Trophoblast cell (in vitro differentiated cells and primary cell): ENCODE data around the gene RAD51.
"Not testable (repeated sequence)": the region's sequence is repeated elsewhere in the genome, so short reads cannot be mapped to it uniquely, and the experiment has no call there.

Source experiments
- DNase-seq, 2 donors: peaks; one replicate each; pipeline ENCODE4 v3.0.0-alpha.2; 2016
- H2AFZ ChIP-seq: 2 replicates; pipeline ENCODE4 v1.6.1; 2013; ENCODE audit warnings: low read length, moderate library complexity, mild to moderate bottlenecking; ENCODE audit not compliant: insufficient read depth, poor library complexity
- H2AK5ac ChIP-seq: 2 replicates; pipeline ENCODE4 v1.6.1; 2013; ENCODE audit warnings: mild to moderate bottlenecking, low read length
- H2BK120ac ChIP-seq: 2 replicates; pipeline ENCODE4 v1.6.1; 2013; ENCODE audit warnings: low read length, mild to moderate bottlenecking, moderate library complexity; ENCODE audit not compliant: insufficient read depth, poor library complexity
- H2BK12ac ChIP-seq: 2 replicates; pipeline ENCODE4 v1.6.1; 2013; ENCODE audit warnings: mild to moderate bottlenecking, low read length, moderate library complexity
- H2BK5ac ChIP-seq: 2 replicates; pipeline ENCODE4 v1.6.1; 2013; ENCODE audit warnings: low read length, low read depth, moderate library complexity, mild to moderate bottlenecking; ENCODE audit not compliant: poor library complexity
- H3K14ac ChIP-seq: 2 replicates; pipeline ENCODE4 v1.6.1; 2013; ENCODE audit warnings: mild to moderate bottlenecking, low read length
- H3K18ac ChIP-seq: 2 replicates; pipeline ENCODE4 v1.6.1; 2013; ENCODE audit warnings: mild to moderate bottlenecking, low read length
- H3K23ac ChIP-seq: 2 replicates; pipeline ENCODE4 v1.6.1; 2013; ENCODE audit warnings: low read length
- H3K27ac ChIP-seq: 2 replicates; pipeline ENCODE4 v1.5.1; 2013; ENCODE audit warnings: low read depth, mild to moderate bottlenecking, inconsistent platforms, low read length, moderate library complexity
- H3K27me3 ChIP-seq: 2 replicates; pipeline ENCODE4 v1.6.1; 2013; ENCODE audit warnings: inconsistent platforms, mild to moderate bottlenecking, low read length, moderate library complexity; ENCODE audit not compliant: insufficient read depth
- H3K36me3 ChIP-seq, 2 experiments: 1 replicate in 1 of 2; 2 replicates in 1 of 2; pipeline ENCODE4 v1.6.1; 2013; ENCODE audit warnings: low read length in 2 of 2, mild to moderate bottlenecking in 2 of 2, moderate library complexity in 1 of 2; ENCODE audit not compliant: insufficient read depth in 2 of 2, control insufficient read depth in 1 of 2
- H3K4ac ChIP-seq: 2 replicates; pipeline ENCODE4 v1.6.1; 2013; ENCODE audit warnings: low read depth, mild to moderate bottlenecking, low read length, moderate library complexity
- H3K4me1 ChIP-seq, 2 experiments: 1 replicate in 1 of 2; 2 replicates in 1 of 2; pipeline ENCODE4 v1.6.1; 2013; ENCODE audit warnings: low read length in 2 of 2, mild to moderate bottlenecking in 2 of 2, moderate library complexity in 1 of 2; ENCODE audit not compliant: insufficient read depth in 2 of 2, control insufficient read depth in 1 of 2
- H3K4me2 ChIP-seq: 2 replicates; pipeline ENCODE4 v1.6.1; 2013; ENCODE audit warnings: inconsistent platforms, mild to moderate bottlenecking, low read length, moderate library complexity
- H3K4me3 ChIP-seq: 2 replicates; pipeline ENCODE4 v1.5.1; 2013; ENCODE audit warnings: mild to moderate bottlenecking, low read depth, low read length, inconsistent platforms
- H3K79me1 ChIP-seq: one replicate; pipeline ENCODE4 v1.6.1; 2013; ENCODE audit warnings: low read length
- H3K79me2 ChIP-seq: 2 replicates; pipeline ENCODE4 v1.6.1; 2013; ENCODE audit warnings: low read length, mild to moderate bottlenecking; ENCODE audit not compliant: control insufficient read depth, insufficient read depth, poor library complexity
- H3K9ac ChIP-seq: 2 replicates; pipeline ENCODE4 v1.6.1; 2013; ENCODE audit warnings: mild to moderate bottlenecking, low read length
- H3K9me3 ChIP-seq: 2 replicates; pipeline ENCODE4 v1.6.1; 2013; ENCODE audit warnings: low read depth, mild to moderate bottlenecking, control low read depth, inconsistent platforms, low read length; ENCODE audit not compliant: insufficient read depth
- H4K12ac ChIP-seq: 2 replicates; pipeline ENCODE4 v1.6.1; 2013; ENCODE audit warnings: low read depth, mild to moderate bottlenecking, low read length, moderate library complexity
- H4K8ac ChIP-seq: 2 replicates; pipeline ENCODE4 v1.6.1; 2013; ENCODE audit warnings: low read depth, mild to moderate bottlenecking, low read length, moderate library complexity
- H4K91ac ChIP-seq: one replicate; pipeline ENCODE4 v1.6.1; 2013; ENCODE audit warnings: low read depth, mild to moderate bottlenecking, low read length, moderate library complexity
- WGBS: extraction: QIAGEN DNeasy Blood & Tissue Kit; methylation state at CpG from one replicate; pipeline ENCODE4 v1.1.7; 2013; ENCODE audit warnings: missing lambda C conversion rate; ENCODE audit not compliant: insufficient read length, insufficient coverage; ENCODE audit errors: extremely low coverage; 5-methylcytosine and 5-hydroxymethylcytosine counted together

RAD51 gene

DNA sequence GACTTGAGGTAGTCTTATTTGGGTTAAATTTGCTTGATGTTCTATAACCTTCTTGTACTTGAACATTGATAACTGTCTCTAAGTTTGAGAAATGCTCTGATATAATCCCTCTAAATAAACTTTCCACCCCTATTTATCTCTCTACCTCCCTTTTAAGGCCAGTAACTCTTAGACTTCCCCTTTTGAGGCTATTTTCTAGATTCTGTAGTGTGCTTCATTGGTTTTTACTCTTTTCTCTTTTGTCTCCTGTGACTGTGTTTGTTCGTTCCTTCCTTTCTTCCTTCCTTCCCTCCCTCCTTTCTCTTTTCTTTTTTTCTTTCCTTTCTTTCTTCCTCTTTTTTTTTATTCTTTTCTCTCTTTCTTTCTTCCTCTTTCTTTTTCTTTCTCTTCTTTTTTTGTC is 14.0 kb upstream of the RAD51 start:
- H2BK12ac ChIP-seq, H3K36me3 ChIP-seq, H3K79me1 ChIP-seq, H3K9me3 ChIP-seq, H4K8ac ChIP-seq, H3K79me2 ChIP-seq, H4K12ac ChIP-seq, H3K27me3 ChIP-seq, H2BK120ac ChIP-seq, H3K4me3 ChIP-seq, H3K18ac ChIP-seq, H3K4ac ChIP-seq, H2AFZ ChIP-seq, H3K23ac ChIP-seq, H3K4me1 ChIP-seq, H4K91ac ChIP-seq, H3K27ac ChIP-seq, H2BK5ac ChIP-seq, H3K14ac ChIP-seq, H3K4me2 ChIP-seq, H3K9ac ChIP-seq, DNase-seq, H2AK5ac ChIP-seq: not testable (repeated sequence)
- no CpG with 5 or more reads among the region's 1 CpG for WGBS

DNA sequence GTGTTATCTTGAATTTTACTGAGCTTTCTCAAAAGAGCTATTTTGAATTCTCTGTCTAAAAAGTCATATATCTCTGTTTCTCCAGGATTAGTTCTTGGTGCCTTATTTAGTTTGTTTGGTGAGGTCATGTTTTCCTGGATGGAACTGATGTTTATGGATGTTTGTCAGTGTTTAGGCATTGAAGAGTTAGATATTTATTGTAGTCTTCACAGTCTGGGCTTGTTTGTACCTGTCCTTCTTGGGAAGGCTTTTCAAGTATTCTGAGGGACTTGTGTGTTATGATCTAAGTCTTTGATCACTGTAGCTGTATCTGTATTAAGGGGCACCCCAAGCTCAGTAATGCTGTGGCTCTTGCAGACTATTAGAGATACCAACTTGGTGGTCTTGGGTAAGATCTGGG is 10.6 kb upstream of the RAD51 start:
- Histone ChIP-seq H3K23ac (no peak overlapping the region), H3K36me3 (no peaks in the 10 kb centered on the region), H2BK120ac (no peak overlapping the region), H3K9ac (no peak overlapping the region), H3K4me3 (no peak overlapping the region), H3K79me2 (no peaks in the 10 kb centered on the region), H3K79me1 (no peaks in the 10 kb centered on the region), H2AFZ (no peak overlapping the region), H4K8ac (no peak overlapping the region), H3K27ac (no peak overlapping the region), H3K4ac (no peak overlapping the region), H2BK12ac (no peak overlapping the region), H3K18ac (no peak overlapping the region), H2AK5ac (no peak overlapping the region), H3K9me3 (peaks cover 1% of the 10 kb centered on the region), H3K27me3 (no peaks in the 10 kb centered on the region), H2BK5ac (no peak overlapping the region), H4K91ac (no peak overlapping the region), H3K4me2 (no peak overlapping the region), H4K12ac (no peak overlapping the region), H3K14ac (no peak overlapping the region), H3K4me1 (peaks cover 3% of the 10 kb centered on the region in 2 experiments)
- DNase-seq, result no peak

DNA sequence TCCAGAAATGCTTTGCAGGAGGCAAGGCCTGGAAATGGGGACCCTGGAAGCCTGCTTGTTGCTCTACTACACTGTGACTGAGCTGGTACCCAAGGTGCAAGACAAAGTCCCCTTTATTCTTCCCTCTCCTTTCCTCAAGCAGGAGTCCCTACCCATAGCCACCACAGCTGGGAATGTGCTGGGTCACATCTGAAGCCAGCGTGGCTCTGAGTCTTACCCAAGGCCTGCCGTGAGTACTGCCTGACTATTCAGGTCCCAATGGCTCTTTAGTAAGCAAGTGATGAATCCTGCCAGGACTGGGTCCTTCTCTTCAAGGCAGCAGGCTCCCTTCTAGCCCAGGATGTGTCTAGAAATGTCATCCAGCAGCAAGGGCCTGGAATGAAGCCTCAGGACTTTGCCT is 9.6 kb upstream of the RAD51 start:
- Histone ChIP-seq H3K79me2 (no peaks in the 10 kb centered on the region), H3K4ac (no peak overlapping the region), H2AK5ac (no peak overlapping the region), H3K9ac (no peak overlapping the region), H2BK12ac (no peak overlapping the region), H3K4me1 (peaks cover 3 to 5% of the 10 kb centered on the region in 2 experiments), H3K23ac (no peak overlapping the region), H3K4me2 (no peak overlapping the region), H3K14ac (no peak overlapping the region), H3K79me1 (no peaks in the 10 kb centered on the region), H2AFZ (no peak overlapping the region), H4K8ac (no peak overlapping the region), H4K91ac (no peak overlapping the region), H3K36me3 (no peaks in the 10 kb centered on the region), H4K12ac (no peak overlapping the region), H3K18ac (no peak overlapping the region), H2BK5ac (no peak overlapping the region), H2BK120ac (no peak overlapping the region), H3K27ac (no peak overlapping the region), H3K27me3 (no peaks in the 10 kb centered on the region), H3K9me3 (peaks cover 1% of the 10 kb centered on the region), H3K4me3 (no peak overlapping the region)
- no CpG with 5 or more reads among the region's 2 CpGs for WGBS
- DNase-seq, result no peak

DNA sequence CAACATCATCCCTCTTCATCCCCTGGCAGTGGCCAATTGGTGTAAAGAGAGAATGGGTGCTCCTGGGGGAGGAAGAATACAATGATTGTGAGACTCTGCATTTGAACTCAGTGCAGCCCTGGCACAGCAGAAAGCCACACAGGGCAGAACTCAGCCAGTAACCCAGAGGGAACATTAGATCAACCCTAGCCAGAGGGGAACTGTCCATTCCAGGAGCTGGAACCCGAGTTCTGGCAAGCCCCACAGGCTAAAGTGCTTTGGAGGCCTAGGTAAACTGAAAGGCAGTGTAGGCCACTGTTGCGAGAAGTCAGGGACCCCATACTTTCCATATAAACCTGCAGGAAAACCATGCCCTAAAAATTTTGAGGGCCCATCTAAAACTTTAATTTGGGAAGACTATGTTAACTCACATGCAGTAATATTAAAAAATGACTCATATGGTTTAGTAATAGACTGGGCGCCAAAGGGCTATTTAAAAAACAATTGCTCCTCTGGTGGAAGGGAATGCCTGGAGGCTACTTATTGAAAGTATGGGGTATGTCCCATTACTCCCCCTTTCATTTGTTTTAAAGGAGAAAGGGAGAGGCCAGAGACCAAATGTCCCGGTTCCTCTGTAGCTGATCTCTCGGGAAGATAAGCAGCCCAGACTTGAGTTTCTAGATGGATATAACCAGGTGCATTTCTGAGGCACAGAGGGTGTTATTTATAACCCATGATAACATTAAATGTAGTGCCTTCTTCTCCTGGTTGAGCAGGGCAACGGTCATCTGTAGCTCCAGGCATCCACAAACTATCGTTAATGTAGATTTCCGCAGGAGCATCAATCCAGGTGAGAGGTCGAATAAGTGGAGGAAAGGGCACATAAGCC is 5.8 kb upstream of the RAD51 start:
- Histone ChIP-seq H2BK12ac (no peak overlapping the region), H3K9ac (no peak overlapping the region), H3K4me1 (peaks cover 7 to 11% of the 10 kb centered on the region in 2 experiments), H4K12ac (no peak overlapping the region), H3K9me3 (peaks cover 1% of the 10 kb centered on the region), H3K14ac (no peak overlapping the region), H3K18ac (no peak overlapping the region), H2BK5ac (no peak overlapping the region), H3K79me2 (peaks cover 1% of the 10 kb centered on the region), H2BK120ac (no peak overlapping the region), H3K23ac (no peak overlapping the region), H3K79me1 (no peaks in the 10 kb centered on the region), H3K4me2 (no peak overlapping the region), H3K4ac (no peak overlapping the region), H2AFZ (no peak overlapping the region), H3K27me3 (no peaks in the 10 kb centered on the region), H3K4me3 (no peak overlapping the region), H3K27ac (no peak overlapping the region), H4K8ac (no peak overlapping the region), H3K36me3 (peaks cover 0 to 2% of the 10 kb centered on the region in 2 experiments), H4K91ac (no peak overlapping the region), H2AK5ac (no peak overlapping the region)
- no peak for DNase-seq
- no CpG with 5 or more reads among the region's 9 CpGs for WGBS
